22Rv1 (cell line): ENCODE measurements around the gene NAV2.

Experiments
- H3K27ac ChIP-seq: fragments of 450-650 bp; 2 replicates; pipeline ENCODE4 v1.5.1; 2017
- ZFX ChIP-seq: fragments of 450-650 bp; IDR thresholded peaks from 2 replicates; pipeline ENCODE4 v1.6.1; 2017; ENCODE audit warnings: antibody characterized with exemption, borderline replicate concordance
- TF ChIP-seq, protein P1 (sequence below): fragments of 450-650 bp; IDR thresholded peaks from 2 replicates; pipeline ENCODE4 v1.5.1; 2017; ENCODE audit warnings: mild to moderate bottlenecking

Gene NAV2

DNA sequence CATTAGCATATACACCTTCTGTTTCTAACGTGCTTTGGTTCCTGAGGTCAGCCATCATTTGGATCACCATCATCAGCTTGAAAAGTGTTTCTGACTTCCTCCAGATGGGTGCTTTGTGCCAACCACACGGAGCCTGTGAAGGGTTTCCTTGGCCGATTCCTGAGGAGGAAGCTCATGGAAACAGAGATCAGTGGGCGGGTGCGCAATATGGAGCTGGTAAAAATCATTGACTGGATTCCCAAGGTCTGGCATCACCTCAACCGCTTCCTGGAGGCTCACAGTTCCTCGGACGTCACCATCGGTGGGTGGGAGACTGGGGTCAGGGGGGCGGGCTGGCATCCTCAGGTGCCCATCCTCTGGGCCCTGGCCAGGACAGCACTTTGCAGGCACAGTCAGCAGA is 392.8 kb downstream of the NAV2 start:
- H3K27ac ChIP-seq, result no peak overlapping the region
- TF ChIP-seq, protein P1, sequence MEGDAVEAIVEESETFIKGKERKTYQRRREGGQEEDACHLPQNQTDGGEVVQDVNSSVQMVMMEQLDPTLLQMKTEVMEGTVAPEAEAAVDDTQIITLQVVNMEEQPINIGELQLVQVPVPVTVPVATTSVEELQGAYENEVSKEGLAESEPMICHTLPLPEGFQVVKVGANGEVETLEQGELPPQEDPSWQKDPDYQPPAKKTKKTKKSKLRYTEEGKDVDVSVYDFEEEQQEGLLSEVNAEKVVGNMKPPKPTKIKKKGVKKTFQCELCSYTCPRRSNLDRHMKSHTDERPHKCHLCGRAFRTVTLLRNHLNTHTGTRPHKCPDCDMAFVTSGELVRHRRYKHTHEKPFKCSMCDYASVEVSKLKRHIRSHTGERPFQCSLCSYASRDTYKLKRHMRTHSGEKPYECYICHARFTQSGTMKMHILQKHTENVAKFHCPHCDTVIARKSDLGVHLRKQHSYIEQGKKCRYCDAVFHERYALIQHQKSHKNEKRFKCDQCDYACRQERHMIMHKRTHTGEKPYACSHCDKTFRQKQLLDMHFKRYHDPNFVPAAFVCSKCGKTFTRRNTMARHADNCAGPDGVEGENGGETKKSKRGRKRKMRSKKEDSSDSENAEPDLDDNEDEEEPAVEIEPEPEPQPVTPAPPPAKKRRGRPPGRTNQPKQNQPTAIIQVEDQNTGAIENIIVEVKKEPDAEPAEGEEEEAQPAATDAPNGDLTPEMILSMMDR, result no peak
- no peak for TF ChIP-seq ZFX

DNA sequence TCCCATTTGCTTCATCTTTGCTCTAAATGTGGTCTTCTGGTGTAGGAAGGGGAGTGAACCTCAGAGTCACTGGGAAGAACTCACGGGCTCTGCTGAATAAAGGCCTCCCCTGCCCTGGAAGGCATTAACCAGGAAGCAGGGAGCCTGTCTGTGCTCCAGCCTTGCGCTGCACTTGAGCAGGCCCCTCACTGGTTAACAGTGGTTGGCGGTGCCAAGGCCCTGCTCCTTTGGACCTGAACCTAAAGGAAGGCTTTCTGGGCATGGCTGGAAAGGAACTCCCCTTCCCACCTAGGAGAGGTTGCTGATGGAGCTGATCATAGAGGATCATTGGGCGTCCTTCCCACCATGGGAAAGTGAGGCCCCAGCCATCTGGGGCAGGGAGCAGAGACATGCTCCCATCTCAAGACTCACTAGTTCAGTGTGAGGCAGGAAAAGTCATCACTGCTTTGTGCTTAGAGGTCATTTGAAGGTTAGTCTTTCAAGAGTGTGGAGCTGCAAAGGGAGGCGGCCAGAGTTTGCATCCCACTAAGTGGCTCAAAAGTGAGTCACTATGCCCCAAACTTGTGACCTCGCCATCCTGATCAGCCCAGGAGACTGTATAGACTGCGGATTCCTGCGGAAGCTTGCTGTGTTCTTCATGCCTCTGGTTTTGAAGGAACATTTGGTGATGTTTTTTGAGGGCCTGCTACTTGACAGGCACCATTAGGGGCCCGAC is 397.3 kb downstream of the NAV2 start:
- no peak overlapping the region for H3K27ac ChIP-seq
- no peak for TF ChIP-seq ZFX
- TF ChIP-seq, protein P1, result no peak

DNA sequence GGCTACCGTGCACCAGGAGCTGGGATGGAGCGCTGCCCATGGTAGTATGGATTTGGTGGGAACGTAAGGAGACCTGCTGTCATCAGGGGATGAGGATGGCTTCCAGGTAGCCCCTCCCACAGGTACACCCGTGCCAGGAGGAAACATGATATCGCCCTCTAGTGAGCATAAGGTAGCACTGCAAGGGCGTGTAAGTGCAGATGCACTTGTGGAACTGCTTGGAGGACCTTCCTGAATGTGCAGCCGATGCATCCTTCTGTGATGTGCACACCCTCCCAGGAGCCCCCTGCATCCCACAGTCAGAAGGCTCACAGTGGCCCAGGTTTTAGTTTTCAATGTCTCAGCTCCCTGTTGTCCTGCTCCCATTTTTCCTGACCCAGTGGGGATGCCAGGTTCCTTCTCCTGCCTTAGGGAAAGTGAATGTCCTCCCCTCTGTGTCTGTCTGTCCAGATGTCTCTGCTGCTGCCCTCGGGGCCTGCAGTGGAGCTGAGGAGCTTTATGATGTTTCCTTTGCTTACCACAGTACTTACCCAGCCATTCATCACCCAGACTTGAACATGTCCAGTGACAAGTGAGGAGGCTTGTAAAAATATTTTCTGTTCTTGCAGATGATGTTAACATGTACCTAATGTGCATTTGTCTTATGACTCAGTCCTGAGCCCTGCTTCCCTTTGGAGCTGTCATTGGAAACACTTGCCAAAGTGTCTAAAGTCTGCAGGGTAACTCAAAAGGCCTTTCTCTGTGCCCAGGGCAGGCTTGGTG is 398.5 kb downstream of the NAV2 start:
- TF ChIP-seq ZFX, result no peak
- TF ChIP-seq, protein P1, result peak; percentile 85
- H3K27ac ChIP-seq, result no peak overlapping the region

DNA sequence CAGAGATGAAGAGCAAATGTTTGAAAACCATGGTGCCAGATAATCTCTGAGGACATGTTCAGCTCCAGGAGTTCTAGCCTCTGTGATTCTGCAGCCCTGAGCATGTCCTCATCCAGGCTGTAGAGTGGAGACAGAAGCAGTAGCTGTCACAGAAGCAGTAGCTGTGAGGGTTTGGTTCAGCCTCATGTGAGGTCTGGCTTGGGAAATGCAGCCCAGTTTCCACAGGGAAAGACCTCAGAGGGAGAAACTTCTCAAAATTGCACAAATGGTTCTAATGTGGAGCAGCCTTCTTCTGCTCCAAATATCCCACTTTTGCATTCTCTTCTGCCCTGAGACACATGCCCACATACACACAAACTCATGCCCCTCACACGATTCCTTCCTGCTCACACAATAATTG is 399.2 kb downstream of the NAV2 start:
- H3K27ac ChIP-seq, result no peak overlapping the region
- no peak for TF ChIP-seq ZFX
- TF ChIP-seq, protein P1, result no peak

DNA sequence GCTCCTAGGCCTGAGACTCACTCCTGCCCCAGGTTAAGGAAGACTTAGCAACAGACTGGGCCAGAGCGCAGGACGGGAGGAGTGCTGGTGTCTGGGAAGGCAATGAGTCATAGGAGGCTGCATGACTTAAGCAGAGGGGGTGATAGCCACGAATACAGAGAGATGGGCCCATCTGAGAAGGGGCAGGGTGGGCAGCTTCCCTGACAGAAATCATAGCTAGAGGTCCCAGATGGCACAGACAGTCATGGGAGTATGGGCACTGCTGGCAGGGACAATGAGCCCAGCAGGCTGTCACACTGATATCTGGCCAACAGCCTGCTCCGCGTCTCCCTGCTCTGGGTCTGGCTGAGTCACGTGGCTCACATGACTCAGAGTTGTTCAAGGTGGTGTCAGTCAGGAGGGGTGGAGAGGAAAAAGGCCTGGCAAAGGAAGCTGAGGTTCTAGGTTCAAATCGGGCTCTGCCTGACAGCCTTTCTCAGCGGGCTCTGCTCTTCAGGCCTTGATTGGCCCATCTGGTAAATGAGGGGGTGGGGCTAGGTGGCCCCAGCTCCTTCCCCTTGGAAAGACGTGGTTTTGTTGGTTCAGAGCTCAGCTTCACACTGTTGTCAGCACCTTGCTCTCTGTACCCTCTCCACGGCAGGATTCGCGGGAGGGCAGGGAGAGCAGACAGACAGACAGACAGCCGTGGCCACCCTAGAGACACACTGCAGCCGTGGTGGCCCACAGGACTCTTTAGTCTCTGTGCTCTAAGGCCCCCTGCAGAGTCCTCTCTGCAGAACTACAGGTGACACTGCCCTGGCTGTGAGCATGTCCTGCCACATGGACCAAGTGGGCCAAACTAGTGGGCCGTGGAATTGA is 399.9 kb downstream of the NAV2 start:
- no peak for TF ChIP-seq ZFX
- TF ChIP-seq, protein P1, result no peak
- H3K27ac ChIP-seq, result no peak overlapping the region

DNA sequence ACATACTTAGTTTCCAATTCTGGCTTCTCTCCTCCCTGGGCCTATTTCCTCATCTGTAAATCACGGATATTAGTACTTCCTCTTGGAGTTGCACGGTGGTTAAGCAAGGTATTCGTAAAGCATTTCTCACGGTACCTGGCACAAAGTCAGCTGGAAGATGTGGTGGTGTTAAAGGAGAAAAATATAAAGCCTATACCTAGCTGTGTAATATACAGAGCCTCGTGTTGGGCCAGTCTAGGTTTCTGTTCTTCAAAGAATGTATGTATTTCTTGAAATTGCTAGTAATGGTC is 400.5 kb downstream of the NAV2 start:
- no peak for TF ChIP-seq ZFX
- TF ChIP-seq, protein P1, result no peak
- H3K27ac ChIP-seq, result no peak overlapping the region
